PC-3 (cell line): ENCODE measurements around the gene ZFX. TPM values are rescaled to one million over a fixed set of nuclear protein-coding genes. Genes with fewer than 3 reads are reported as not detected.
"Not testable (repeated sequence)": the region's sequence is repeated elsewhere in the genome, so short reads cannot be mapped to it uniquely, and the experiment has no call there.

Experiments used
- ATAC-seq: fragments of 200-7000 bp; cut with Tn5 transposase; 2 replicates; pipeline ENCODE4 v1.9.1; 2020; ENCODE audit warnings: mild to moderate bottlenecking, moderate library complexity
- BruUV-seq: library from RNA; stranded (reverse); fragments of 400-500 nt; replicated peaks from 2 replicates; lab custom pipeline; 2021; lab: Mats Ljungman, UMichigan
- CTCF ChIA-PET: fragments of 300-600 bp; sonication (Branson Sonifier 250); formaldehyde crosslinking; loops from one replicate; lab custom pipeline; 2022; ENCODE audit warnings: antibody characterized with exemption; lab: Charles Lee
- POLR2A ChIA-PET: fragments of 300-600 bp; sonication (Branson Sonifier 250); formaldehyde crosslinking; loops from one replicate; lab custom pipeline; 2022; ENCODE audit warnings: antibody characterized with exemption; ENCODE audit not compliant: unreplicated experiment; lab: Charles Lee
- DNase-seq: peaks from one replicate; pipeline ENCODE4 v3.0.0-alpha.2; 2015
- H2AFZ ChIP-seq: fragments of 300-600 bp; sonication (generic); 2 replicates; pipeline ENCODE4 v1.6.0; 2016; ENCODE audit warnings: antibody characterized with exemption, low read length
- H3F3A ChIP-seq: fragments of 300-600 bp; sonication (generic); one replicate; pipeline ENCODE4 v1.6.0; 2017; ENCODE audit warnings: antibody characterized with exemption, low read length, control low read depth, mild to moderate bottlenecking; ENCODE audit not compliant: unreplicated experiment
- H3K27ac ChIP-seq: fragments of 300-600 bp; sonication (generic); 2 replicates; pipeline ENCODE4 v1.5.1; 2016; ENCODE audit warnings: mild to moderate bottlenecking, low read length
- H3K27me3 ChIP-seq: fragments of 300-600 bp; sonication (generic); 2 replicates; pipeline ENCODE4 v1.6.1; 2016; ENCODE audit warnings: low read length, mixed read lengths
- H3K36me3 ChIP-seq: fragments of 300-600 bp; sonication (generic); 2 replicates; pipeline ENCODE4 v1.6.1; 2016; ENCODE audit warnings: low read depth, mixed run types, low read length, mixed read lengths
- H3K4me1 ChIP-seq: fragments of 300-600 bp; sonication (generic); 2 replicates; pipeline ENCODE4 v1.5.1; 2016; ENCODE audit warnings: low read length; ENCODE audit not compliant: insufficient read depth
- H3K4me2 ChIP-seq: fragments of 300-600 bp; sonication (generic); 2 replicates; pipeline ENCODE4 v1.6.0; 2016; ENCODE audit warnings: low read length
- H3K4me3 ChIP-seq: fragments of 300-600 bp; sonication (generic); 2 replicates; pipeline ENCODE4 v1.5.1; 2016; ENCODE audit warnings: mild to moderate bottlenecking, low read length, mixed read lengths
- H3K79me2 ChIP-seq: fragments of 300-600 bp; sonication (generic); 2 replicates; pipeline ENCODE4 v1.6.1; 2017; ENCODE audit warnings: low read length, mixed read lengths
- H3K9ac ChIP-seq: fragments of 300-600 bp; sonication (generic); 2 replicates; pipeline ENCODE4 v1.6.0; 2016; ENCODE audit warnings: mild to moderate bottlenecking, low read length
- H3K9me2 ChIP-seq: fragments of 300-600 bp; sonication (generic); replicated peaks from 2 replicates; pipeline ENCODE4 v1.6.1; 2016; ENCODE audit warnings: mixed run types, low read length, mixed read lengths
- H3K9me3 ChIP-seq: fragments of 300-600 bp; sonication (generic); 2 replicates; pipeline ENCODE4 v1.6.1; 2016; ENCODE audit warnings: low read length, mixed read lengths
- H4K20me1 ChIP-seq: fragments of 300-600 bp; sonication (generic); 2 replicates; pipeline ENCODE4 v1.6.1; 2016; ENCODE audit warnings: low read length, mixed read lengths
- EZH2 ChIP-seq: fragments of 300-600 bp; sonication (generic); IDR thresholded peaks from one replicate; pipeline ENCODE4 v1.6.1; 2017; ENCODE audit warnings: antibody characterized with exemption, mild to moderate bottlenecking, low read length; ENCODE audit not compliant: unreplicated experiment
- EZH2phosphoT487 ChIP-seq: fragments of 300-600 bp; sonication (generic); IDR thresholded peaks from 2 replicates; pipeline ENCODE4 v1.6.1; 2018; ENCODE audit warnings: mild to moderate bottlenecking, antibody characterized with exemption, low read length, borderline replicate concordance
- intact Hi-C: fragments of 100-400 bp; cut with micrococcal nuclease; formaldehyde crosslinking; loops from 2 replicates; pipeline ENCODE4 v1.9.0; 2023
- total RNA-seq: library from RNA; depleted of rRNA; stranded (reverse); fragments of >200 nt; gene quantifications from 2 replicates; pipeline ENCODE4 v1.2.3, GENCODE V29; 2014
- TF ChIP-seq, protein P1 (sequence below): fragments of 300-600 bp; sonication (generic); conservative IDR thresholded peaks from 2 replicates; pipeline ENCODE4 v1.5.1; 2017; ENCODE audit warnings: antibody characterized with exemption, low read depth, mild to moderate bottlenecking, low read length

The ZFX gene
- total RNA-seq, 1 experiment from 2014 or later = 21.0 TPM

DNA sequence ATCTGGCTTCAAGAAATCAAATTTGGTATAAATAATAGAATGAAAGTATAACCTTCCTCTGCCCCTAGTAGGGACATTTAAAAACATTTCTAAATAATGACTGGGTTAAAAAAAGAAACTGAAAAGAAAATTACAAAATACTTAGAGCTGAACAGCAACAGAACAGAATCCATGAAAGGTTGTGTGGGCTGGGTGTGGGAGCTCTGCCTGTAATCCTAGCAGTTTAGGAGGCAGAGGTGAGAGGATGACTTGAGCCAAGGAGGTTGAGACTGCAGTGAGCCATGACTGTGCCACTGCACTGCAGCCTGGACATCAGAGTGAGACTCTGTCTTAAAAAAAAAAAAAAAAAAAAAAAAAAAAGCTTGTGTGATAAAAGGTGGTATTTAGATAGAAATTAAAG is 12.3 kb upstream of the ZFX start:
- DNase-seq (no peak), ATAC-seq (no peak)
- no peak overlapping the region for H3K27ac ChIP-seq
- H3K4me3 ChIP-seq = no peak overlapping the region
- H3K36me3 ChIP-seq = no peaks in the 10 kb centered on the region
- no peaks in the 10 kb centered on the region for H3F3A ChIP-seq
- intact Hi-C loops = no loop called here
- peaks cover 5% of the 10 kb centered on the region; the same call in 1 of the 2 replicates for H3K4me1 ChIP-seq
- H3K27me3 ChIP-seq = no peaks in the 10 kb centered on the region
- POLR2A ChIA-PET = interaction anchor here (0.7 kb wide), 1 partner anchor 83 kb away, joined by 21 read pairs; no protein-coding TSS in a partner anchor
- BruUV-seq = no TSS peak
- no peaks in the 10 kb centered on the region for H3K79me2 ChIP-seq
- H3K4me2 ChIP-seq = no peak overlapping the region
- no peak overlapping the region for H3K9ac ChIP-seq
- H2AFZ ChIP-seq = no peak overlapping the region
- no peaks in the 10 kb centered on the region for H4K20me1 ChIP-seq
- H3K9me3 ChIP-seq = no peaks in the 10 kb centered on the region
- TF ChIP-seq EZH2phosphoT487 (no peak), EZH2 (no peak)
- TF ChIP-seq, protein P1, sequence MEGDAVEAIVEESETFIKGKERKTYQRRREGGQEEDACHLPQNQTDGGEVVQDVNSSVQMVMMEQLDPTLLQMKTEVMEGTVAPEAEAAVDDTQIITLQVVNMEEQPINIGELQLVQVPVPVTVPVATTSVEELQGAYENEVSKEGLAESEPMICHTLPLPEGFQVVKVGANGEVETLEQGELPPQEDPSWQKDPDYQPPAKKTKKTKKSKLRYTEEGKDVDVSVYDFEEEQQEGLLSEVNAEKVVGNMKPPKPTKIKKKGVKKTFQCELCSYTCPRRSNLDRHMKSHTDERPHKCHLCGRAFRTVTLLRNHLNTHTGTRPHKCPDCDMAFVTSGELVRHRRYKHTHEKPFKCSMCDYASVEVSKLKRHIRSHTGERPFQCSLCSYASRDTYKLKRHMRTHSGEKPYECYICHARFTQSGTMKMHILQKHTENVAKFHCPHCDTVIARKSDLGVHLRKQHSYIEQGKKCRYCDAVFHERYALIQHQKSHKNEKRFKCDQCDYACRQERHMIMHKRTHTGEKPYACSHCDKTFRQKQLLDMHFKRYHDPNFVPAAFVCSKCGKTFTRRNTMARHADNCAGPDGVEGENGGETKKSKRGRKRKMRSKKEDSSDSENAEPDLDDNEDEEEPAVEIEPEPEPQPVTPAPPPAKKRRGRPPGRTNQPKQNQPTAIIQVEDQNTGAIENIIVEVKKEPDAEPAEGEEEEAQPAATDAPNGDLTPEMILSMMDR = no peak
- no peaks in the 10 kb centered on the region for H3K9me2 ChIP-seq
- CTCF ChIA-PET = no interaction called here

DNA sequence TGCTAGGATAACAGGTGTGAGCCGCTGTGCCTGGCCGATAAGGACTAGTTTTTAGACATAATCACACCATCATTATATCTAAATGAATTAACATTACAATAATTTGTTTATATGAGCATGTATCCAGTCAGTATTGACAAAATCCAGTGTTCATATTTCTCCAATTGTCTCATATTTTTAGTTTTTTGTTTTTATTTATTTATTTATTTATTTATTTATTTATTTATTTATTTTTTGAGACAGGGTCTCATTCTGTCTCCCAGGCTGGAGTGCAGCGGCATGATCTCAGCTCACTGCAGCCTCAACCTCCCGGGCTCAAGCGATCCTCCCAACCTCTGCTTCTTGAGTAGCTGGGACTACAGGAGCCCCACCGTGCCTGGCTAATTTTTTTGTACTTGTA is 5.5 kb upstream of the ZFX start:
- H3K9ac ChIP-seq, ATAC-seq, H3K27ac ChIP-seq, H3K9me2 ChIP-seq, POLR2A ChIA-PET, H3K36me3 ChIP-seq, H3K4me2 ChIP-seq, DNase-seq, CTCF ChIA-PET, H3K79me2 ChIP-seq, H2AFZ ChIP-seq, H4K20me1 ChIP-seq, H3K27me3 ChIP-seq, BruUV-seq, intact Hi-C loops, H3K4me3 ChIP-seq, H3K9me3 ChIP-seq, H3F3A ChIP-seq: not testable (repeated sequence)
- H3K4me1 ChIP-seq = peaks cover 48% of the 10 kb centered on the region

DNA sequence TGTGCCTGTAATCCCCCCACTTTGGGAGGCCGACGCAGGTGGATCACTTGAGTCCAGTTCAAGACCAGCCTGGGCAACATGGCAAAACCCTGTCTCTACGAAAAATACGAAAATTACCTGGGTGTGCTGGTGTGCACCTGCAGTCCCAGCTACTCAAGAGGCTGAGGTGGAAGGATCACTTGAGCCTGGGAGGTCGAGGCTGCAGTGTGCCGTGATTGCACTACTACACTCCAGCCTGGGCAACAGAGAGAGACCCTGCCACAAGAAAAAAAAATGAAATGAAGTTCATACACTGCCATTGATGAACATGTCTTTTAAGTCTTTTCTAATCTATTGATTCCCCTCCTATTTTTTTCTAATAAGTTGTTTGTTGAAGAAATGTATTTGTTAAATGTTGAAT is 5.0 kb upstream of the ZFX start:
- Histone ChIP-seq H3K4me1 (peaks cover 48% of the 10 kb centered on the region), H3F3A (peaks cover 3% of the 10 kb centered on the region), H3K36me3 (no peaks in the 10 kb centered on the region), H4K20me1 (no peaks in the 10 kb centered on the region), H3K4me2 (no peak overlapping the region), H3K79me2 (peaks cover 8% of the 10 kb centered on the region), H3K9ac (no peak overlapping the region), H3K27ac (no peak overlapping the region), H2AFZ (no peak overlapping the region), H3K9me3 (no peaks in the 10 kb centered on the region), H3K4me3 (no peak overlapping the region), H3K27me3 (no peaks in the 10 kb centered on the region), H3K9me2 (no peaks in the 10 kb centered on the region)
- BruUV-seq = no TSS peak
- CTCF ChIA-PET = no interaction called here
- TF ChIP-seq, protein P1 = no peak
- TF ChIP-seq EZH2phosphoT487 (no peak), EZH2 (no peak)
- POLR2A ChIA-PET = interaction anchor here (0.7 kb wide), 1 partner anchor 401 kb away, joined by 5 read pairs; the partner anchor contains the start of gene ACOT9
- intact Hi-C loops = no loop called here
- ATAC-seq (no peak), DNase-seq (no peak)
